Uterus (tissue), 4 donors: Measurements from ENCODE around the gene WDSUB1. TPM values are rescaled to one million over a fixed set of nuclear protein-coding genes. Genes with fewer than 3 reads are reported as not detected.

ENCODE experiments used
- DNase-seq, 2 donors: peaks; one replicate each; pipeline ENCODE4 v3.0.0-alpha.2; 2019 to 2020
- H3K27ac ChIP-seq, 2 donors: fragments of 200-600 bp; sonication (generic); 1 replicate in 1 of 2; 2 replicates in 1 of 2; pipeline ENCODE4 v1.5.1; 2016 to 2018
- H3K27me3 ChIP-seq, 2 donors: fragments of 200-600 bp; sonication (generic); one replicate each; pipeline ENCODE4 v1.5.1; 2018 to 2019; ENCODE audit warnings: control low read depth in 1 of 2
- H3K36me3 ChIP-seq, 2 donors: fragments of 200-600 bp; sonication (generic); one replicate each; pipeline ENCODE4 v1.5.1; 2019; ENCODE audit warnings: control low read depth in 1 of 2
- H3K4me1 ChIP-seq, 2 donors: fragments of 200-600 bp; sonication (generic); one replicate each; pipeline ENCODE4 v1.5.1; 2018 to 2019; ENCODE audit warnings: control low read depth in 1 of 2
- H3K4me3 ChIP-seq, 2 donors: fragments of 200-600 bp; sonication (generic); 1 replicate in 1 of 2; 2 replicates in 1 of 2; pipeline ENCODE4 v1.5.1; 2018 to 2019; ENCODE audit warnings: mild to moderate bottlenecking in 1 of 2
- H3K9me3 ChIP-seq, 2 donors: fragments of 200-600 bp; sonication (generic); one replicate each; pipeline ENCODE4 v1.5.1; 2019; ENCODE audit warnings: control low read depth in 1 of 2
- POLR2A ChIP-seq, 2 donors: fragments of 450-650 bp; IDR thresholded peaks; one replicate each; pipeline ENCODE4 v1.6.1; 2016; ENCODE audit warnings: antibody characterized with exemption in 2 of 2, mild to moderate bottlenecking in 1 of 2, moderate library complexity in 1 of 2
- intact Hi-C: fragments of 100-400 bp; cut with DNase I; formaldehyde crosslinking; loops from one replicate; pipeline ENCODE4 v1.15.1; 2023; ENCODE audit warnings: low total_unique reads
- total RNA-seq, 4 donors: library from RNA; depleted of rRNA in 3 of 4; stranded (reverse); fragments of >200 nt in 3 of 4; gene quantifications; one replicate each; pipeline versions ENCODE4 v1.1.0 to v1.2.4, GENCODE V29; 2014 to 2023
- TF ChIP-seq, protein P1 (sequence below), 4 experiments: fragments of 200-600 bp in 2 of 4; fragments of 450-650 bp in 2 of 4; sonication (generic) in 2 of 4; IDR thresholded peaks; one replicate each; pipeline ENCODE4 v1.5.1; 2016 to 2019; ENCODE audit warnings: antibody characterized with exemption in 4 of 4, mild to moderate bottlenecking in 2 of 4, moderate library complexity in 1 of 4
- donor health status: DM: yes; HTN: yes; CAD: no.

The WDSUB1 gene
- total RNA-seq, 4 donors from 2014 or later = 5.6 to 10.3 (median 8.3) TPM

DNA sequence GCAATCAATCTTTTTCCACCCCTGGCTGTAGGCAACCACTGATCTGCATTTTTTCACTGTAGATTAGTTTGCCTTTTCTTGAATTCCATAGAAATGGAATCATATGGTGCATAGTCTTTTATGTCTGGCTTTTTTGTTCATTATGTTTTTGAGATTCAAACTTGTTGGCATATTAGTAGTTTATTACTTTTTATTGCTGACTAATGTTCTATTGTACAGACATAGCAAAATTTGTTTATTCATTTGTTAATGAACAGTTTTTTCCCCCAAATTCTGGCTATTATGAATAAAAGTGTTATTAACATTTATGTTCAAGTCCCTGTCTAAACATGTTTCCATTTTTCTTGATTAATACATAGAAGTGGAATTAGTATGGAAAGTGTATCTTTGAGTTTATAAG is 21.4 kb upstream of the WDSUB1 start:
- TF ChIP-seq, protein P1, sequence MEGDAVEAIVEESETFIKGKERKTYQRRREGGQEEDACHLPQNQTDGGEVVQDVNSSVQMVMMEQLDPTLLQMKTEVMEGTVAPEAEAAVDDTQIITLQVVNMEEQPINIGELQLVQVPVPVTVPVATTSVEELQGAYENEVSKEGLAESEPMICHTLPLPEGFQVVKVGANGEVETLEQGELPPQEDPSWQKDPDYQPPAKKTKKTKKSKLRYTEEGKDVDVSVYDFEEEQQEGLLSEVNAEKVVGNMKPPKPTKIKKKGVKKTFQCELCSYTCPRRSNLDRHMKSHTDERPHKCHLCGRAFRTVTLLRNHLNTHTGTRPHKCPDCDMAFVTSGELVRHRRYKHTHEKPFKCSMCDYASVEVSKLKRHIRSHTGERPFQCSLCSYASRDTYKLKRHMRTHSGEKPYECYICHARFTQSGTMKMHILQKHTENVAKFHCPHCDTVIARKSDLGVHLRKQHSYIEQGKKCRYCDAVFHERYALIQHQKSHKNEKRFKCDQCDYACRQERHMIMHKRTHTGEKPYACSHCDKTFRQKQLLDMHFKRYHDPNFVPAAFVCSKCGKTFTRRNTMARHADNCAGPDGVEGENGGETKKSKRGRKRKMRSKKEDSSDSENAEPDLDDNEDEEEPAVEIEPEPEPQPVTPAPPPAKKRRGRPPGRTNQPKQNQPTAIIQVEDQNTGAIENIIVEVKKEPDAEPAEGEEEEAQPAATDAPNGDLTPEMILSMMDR (IDR thresholded peaks at IDR 0.05) = no peak
- no peak for TF ChIP-seq POLR2A (IDR thresholded peaks at IDR 0.05)
- Histone ChIP-seq H3K4me3 (no peak overlapping the region), H3K27me3 (no peaks in the 10 kb centered on the region), H3K36me3 (no peaks in the 10 kb centered on the region), H3K9me3 (no peaks in the 10 kb centered on the region), H3K27ac (no peak overlapping the region), H3K4me1 (no peaks in the 10 kb centered on the region)
- intact Hi-C loops = no loop called here
- no peak for DNase-seq

DNA sequence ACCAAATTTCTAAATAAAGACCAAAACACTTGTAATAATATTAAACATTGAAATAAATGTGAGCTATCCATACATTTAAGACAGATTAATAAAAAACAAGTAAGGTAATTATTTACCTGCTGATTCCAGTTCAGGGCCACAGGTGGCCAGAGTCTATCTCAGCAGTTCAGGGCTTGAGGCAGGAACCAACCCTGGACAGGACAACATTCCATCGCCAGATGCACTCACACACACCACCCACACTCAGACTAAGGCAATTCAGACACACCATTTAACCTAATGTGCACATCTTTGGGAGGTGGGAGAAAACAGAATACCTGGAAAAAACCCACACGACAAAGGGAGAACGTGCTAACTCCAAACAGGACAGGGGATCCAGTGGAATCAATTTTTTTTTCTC is 14.1 kb upstream of the WDSUB1 start:
- Histone ChIP-seq H3K27ac (no peak overlapping the region), H3K36me3 (no peaks in the 10 kb centered on the region), H3K4me1 (no peaks in the 10 kb centered on the region), H3K27me3 (no peaks in the 10 kb centered on the region), H3K4me3 (no peak overlapping the region), H3K9me3 (no peaks in the 10 kb centered on the region)
- DNase-seq = no peak
- intact Hi-C loops = no loop called here
- TF ChIP-seq POLR2A (IDR thresholded peaks at IDR 0.05) = no peak
- TF ChIP-seq, protein P1 (IDR thresholded peaks at IDR 0.05) = no peak

GRCh38 chr2:159298967-159299366 is 12.5 kb upstream of the WDSUB1 start:
- no peaks in the 10 kb centered on the region for H3K27me3 ChIP-seq
- no peak overlapping the region for H3K4me3 ChIP-seq
- intact Hi-C loops = no loop called here
- DNase-seq = no peak
- no peaks in the 10 kb centered on the region for H3K36me3 ChIP-seq
- H3K4me1 ChIP-seq = no peaks in the 10 kb centered on the region
- no peaks in the 10 kb centered on the region for H3K9me3 ChIP-seq
- no peak for TF ChIP-seq POLR2A (IDR thresholded peaks at IDR 0.05)
- H3K27ac ChIP-seq = no peak overlapping the region

DNA sequence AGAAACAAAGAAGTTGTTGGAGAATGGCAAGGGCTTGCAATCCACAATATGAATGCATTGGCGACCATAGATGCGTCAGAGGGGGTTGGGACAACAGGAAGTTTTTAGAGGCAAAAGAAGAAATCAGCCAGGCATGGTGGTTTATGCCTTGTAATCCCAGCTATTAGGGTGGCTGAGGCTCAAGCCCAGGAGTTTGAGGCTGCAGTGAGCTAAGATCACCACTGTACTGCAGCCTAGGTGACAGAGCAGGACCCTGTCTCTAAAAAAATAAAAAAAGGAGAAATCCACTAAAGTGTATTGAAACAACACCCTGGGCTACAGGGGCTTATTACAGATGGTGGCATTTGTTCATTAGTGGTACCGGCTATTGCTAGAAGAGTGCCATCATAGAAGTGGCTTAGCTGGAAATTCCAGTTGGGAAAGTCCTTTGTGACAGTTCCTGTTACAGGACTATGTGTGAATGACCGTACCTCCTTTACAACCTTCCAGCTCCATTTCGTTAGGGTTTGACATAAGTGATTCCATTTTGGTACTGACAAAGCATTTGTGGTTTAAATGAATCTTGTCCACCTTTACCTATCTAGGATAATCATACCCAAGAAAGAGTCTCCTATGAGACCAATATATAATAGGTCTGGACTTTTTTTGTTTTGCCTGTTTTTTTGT is 10.7 kb upstream of the WDSUB1 start:
- Histone ChIP-seq H3K27ac (no peak overlapping the region), H3K4me1 (no peaks in the 10 kb centered on the region), H3K4me3 (no peak overlapping the region), H3K36me3 (no peaks in the 10 kb centered on the region), H3K27me3 (no peaks in the 10 kb centered on the region), H3K9me3 (no peaks in the 10 kb centered on the region)
- intact Hi-C loops = no loop called here
- TF ChIP-seq, protein P1 (IDR thresholded peaks at IDR 0.05) = no peak
- TF ChIP-seq POLR2A (IDR thresholded peaks at IDR 0.05) = no peak
- DNase-seq = no peak

- no peak for DNase-seq
- Histone ChIP-seq H3K4me3 (no peak overlapping the region), H3K4me1 (no peaks in the 10 kb centered on the region), H3K27ac (no peak overlapping the region), H3K36me3 (no peaks in the 10 kb centered on the region), H3K9me3 (no peaks in the 10 kb centered on the region), H3K27me3 (no peaks in the 10 kb centered on the region)
- intact Hi-C loops = no loop called here
- TF ChIP-seq, protein P1 (IDR thresholded peaks at IDR 0.05) = no peak
- TF ChIP-seq POLR2A (IDR thresholded peaks at IDR 0.05) = no peak
Measured at GRCh38 chr2:159292157-159292556, 5.7 kb upstream of the WDSUB1 start.
